K562 (cell line): Measurements from ENCODE around the gene WDFY2. TPM values are rescaled to one million over a fixed set of nuclear protein-coding genes. Genes with fewer than 3 reads are reported as not detected.
A peak's percentile ranks its signal among the peaks of the same experiment; 100 is the strongest.

Experiments used
- CBX1 ChIP-seq: sonication (generic); IDR thresholded peaks from 2 replicates; pipeline ENCODE4 v1.6.1; 2016; ENCODE audit warnings: antibody characterized with exemption, low read depth, mild to moderate bottlenecking
- CSDE1 ChIP-seq, 2 experiments: fragments of 450-650 bp; IDR thresholded peaks; 2 replicates each; pipeline ENCODE4 v1.6.1; 2016; ENCODE audit warnings: mild to moderate bottlenecking in 1 of 2
- GTF2A2 ChIP-seq: IDR thresholded peaks from 2 replicates; pipeline ENCODE4 v1.6.1; 2016; ENCODE audit warnings: mild to moderate bottlenecking, missing genetic modification characterization, missing compliant biosample characterization
- HMBOX1 ChIP-seq: sonication (generic); IDR thresholded peaks from 2 replicates; pipeline ENCODE4 v1.6.1; 2016
- HOMEZ ChIP-seq: fragments of 250-450 bp; sonication (Bioruptor Pico); IDR thresholded peaks from 2 replicates; pipeline ENCODE4 v1.4.0; 2020; ENCODE audit warnings: mild to moderate bottlenecking, moderate library complexity
- MGA ChIP-seq: fragments of 450-650 bp; IDR thresholded peaks from 2 replicates; pipeline ENCODE4 v1.6.1; 2016; ENCODE audit warnings: mild to moderate bottlenecking, moderate library complexity
- NR1H2 ChIP-seq: sonication (generic); formaldehyde crosslinking; IDR thresholded peaks from 2 replicates; pipeline ENCODE4 v1.4.0; 2020; ENCODE audit warnings: mild to moderate bottlenecking, missing genetic modification reagents
- SMARCC2 ChIP-seq: fragments of 450-650 bp; IDR thresholded peaks from 2 replicates; pipeline ENCODE4 v1.6.1; 2017; ENCODE audit warnings: antibody characterized with exemption, moderate library complexity, mild to moderate bottlenecking, low read depth
- TBP ChIP-seq: optimal IDR thresholded peaks from 2 replicates; pipeline ENCODE3; 2011; ENCODE audit warnings: low read depth, low read length, improper control_type of control experiment
- ZKSCAN1 ChIP-seq: fragments of 150-350 bp; IDR thresholded peaks from 2 replicates; pipeline ENCODE4 v1.6.1; 2016; ENCODE audit warnings: low read depth, low read length
- polyA plus RNA-seq, 8 experiments: library from polyadenylated mRNA; depleted of rRNA in 4 of 8; stranded (reverse) in 5 of 8; unstranded in 3 of 8; fragments of >200 nt; fragmentation: Nextera tagmentation in 2 of 8; fragmentation: Illumina TruSeq in 1 of 8; extraction: Ambion mirVana in 2 of 8; extraction: Trizol in 1 of 8; gene quantifications; 2 replicates each; pipeline versions ENCODE4 v1.2.1 to v1.2.3, GENCODE V29; 2011 to 2014; ENCODE audit warnings: inconsistent platforms in 1 of 8, missing spikeins in 1 of 8
- total RNA-seq, 7 experiments: library from RNA; depleted of rRNA in 6 of 7; stranded (reverse); fragments of >200 nt in 6 of 7; fragmentation: Illumina TruSeq in 2 of 7; extraction: Trizol in 2 of 7; gene quantifications; 2 replicates each; pipeline versions ENCODE4 v1.2.1 to v1.2.3, GENCODE V29; 2011 to 2021; ENCODE audit warnings: low replicate concordance in 1 of 7

The WDFY2 gene
- total and polyA plus RNA-seq, 9 of the 15 experiments (the other 6 are each of a cell fraction or from before 2014, with no cell fraction given): 0.66 to 6.4 (median 4.4) TPM

- TF ChIP-seq HMBOX1: no peak
- TF ChIP-seq SMARCC2: no peak
- TF ChIP-seq TBP: no peak
- no peak for TF ChIP-seq GTF2A2
- TF ChIP-seq NR1H2 (CRISPR knock-in tag): no peak
- TF ChIP-seq CBX1: no peak
- TF ChIP-seq CSDE1 (IDR thresholded peaks at IDR 0.05): no peak
- no peak for TF ChIP-seq ZKSCAN1
- TF ChIP-seq MGA: peak; percentile 58
- no peak for TF ChIP-seq HOMEZ
Measured at GRCh38 chr13:51804295-51805172, 220.3 kb downstream of the WDFY2 start (continued).
